ENCODE data around the gene FCN1.

FCN1 gene

DNA sequence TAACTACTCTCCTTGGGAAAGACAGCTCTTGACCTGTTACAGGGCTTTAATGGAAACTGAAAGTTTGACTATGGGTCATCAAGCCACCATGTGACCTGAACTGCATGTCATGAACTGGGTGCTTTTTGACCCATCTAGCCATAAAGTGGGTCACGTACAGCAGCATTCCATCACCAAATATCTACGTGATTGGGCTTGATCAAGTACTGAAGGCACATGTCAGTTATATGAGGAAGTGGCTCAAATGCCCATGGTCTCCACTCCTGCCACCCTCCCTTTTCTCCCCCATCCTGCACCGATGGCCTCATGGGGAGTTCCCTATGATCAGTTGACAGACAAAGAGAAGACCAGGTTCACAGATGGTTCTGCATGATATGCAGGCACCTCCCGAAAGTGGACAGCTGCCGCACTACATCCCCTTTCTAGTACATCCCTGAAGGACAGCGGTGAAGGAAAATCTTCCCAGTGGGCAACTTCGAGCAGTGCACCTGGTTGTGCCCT lies 7.3 kb upstream of the FCN1 start:
- no peak overlapping the region for H3K4me3 ChIP-seq (ENCODE audit: low read depth, low read length)
- peaks cover 36% of the 10 kb centered on the region for H3K27me3 ChIP-seq (ENCODE audit: insufficient read depth, low read length)
- no peak overlapping the region for H2AFZ ChIP-seq (ENCODE audit: low read length, unreplicated experiment)
- H3K79me2 ChIP-seq (ENCODE audit: control insufficient read depth, insufficient read depth, low read length, unreplicated experiment) = no peaks in the 10 kb centered on the region
- no peaks in the 10 kb centered on the region for H3K36me3 ChIP-seq (ENCODE audit: insufficient read depth, low read length)
- H3K27ac ChIP-seq (ENCODE audit: low read depth, low read length) = no peak overlapping the region
- no peaks in the 10 kb centered on the region for H3K4me1 ChIP-seq (ENCODE audit: control insufficient read depth, insufficient read depth, low read length, unreplicated experiment)

DNA sequence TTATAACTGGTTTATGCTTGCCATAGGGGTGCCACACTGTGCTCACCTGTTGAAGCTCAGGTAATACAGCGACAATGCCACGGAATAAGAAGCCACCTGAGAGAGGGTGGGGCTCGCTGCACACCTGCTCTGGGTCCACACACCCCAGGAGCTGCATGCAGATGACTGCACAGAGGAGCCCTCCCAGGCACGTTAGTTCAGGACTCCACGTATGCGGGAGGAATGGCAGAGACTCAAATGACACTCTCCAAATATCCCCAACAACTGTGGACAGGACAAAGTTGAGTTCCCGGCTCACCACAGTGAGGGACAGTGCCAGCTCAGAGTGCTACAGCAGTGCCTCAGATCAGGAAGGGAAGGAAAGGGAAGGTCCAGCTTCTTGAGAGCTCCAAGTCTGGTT lies 5.8 kb upstream of the FCN1 start:
- Histone ChIP-seq H2AFZ (ENCODE audit: low read length, unreplicated experiment) (no peak overlapping the region), H3K4me1 (ENCODE audit: control insufficient read depth, insufficient read depth, low read length, unreplicated experiment) (no peaks in the 10 kb centered on the region), H3K27ac (ENCODE audit: low read depth, low read length) (no peak overlapping the region), H3K27me3 (ENCODE audit: insufficient read depth, low read length) (peaks cover 37% of the 10 kb centered on the region), H3K79me2 (ENCODE audit: control insufficient read depth, insufficient read depth, low read length, unreplicated experiment) (no peaks in the 10 kb centered on the region), H3K4me3 (ENCODE audit: low read depth, low read length) (no peak overlapping the region), H3K36me3 (ENCODE audit: insufficient read depth, low read length) (no peaks in the 10 kb centered on the region)

- Histone ChIP-seq H3K4me1 (ENCODE audit: control insufficient read depth, insufficient read depth, low read length, unreplicated experiment) (no peaks in the 10 kb centered on the region), H3K4me3 (ENCODE audit: low read depth, low read length) (no peak overlapping the region), H3K27me3 (ENCODE audit: insufficient read depth, low read length) (peaks cover 41% of the 10 kb centered on the region), H3K27ac (ENCODE audit: low read depth, low read length) (no peak overlapping the region), H3K36me3 (ENCODE audit: insufficient read depth, low read length) (no peaks in the 10 kb centered on the region), H2AFZ (ENCODE audit: low read length, unreplicated experiment) (no peak overlapping the region), H3K79me2 (ENCODE audit: control insufficient read depth, insufficient read depth, low read length, unreplicated experiment) (no peaks in the 10 kb centered on the region)
Observed at GRCh38 chr9:134922932-134923240, 5.2 kb upstream of the FCN1 start.

GRCh38 chr9:134922066-134922931 lies 4.6 kb upstream of the FCN1 start:
- no peak overlapping the region for H3K27ac ChIP-seq (ENCODE audit: low read depth, low read length)
- no peaks in the 10 kb centered on the region for H3K4me1 ChIP-seq (ENCODE audit: control insufficient read depth, insufficient read depth, low read length, unreplicated experiment)
- peaks cover 46% of the 10 kb centered on the region for H3K27me3 ChIP-seq (ENCODE audit: insufficient read depth, low read length)
- no peak overlapping the region for H2AFZ ChIP-seq (ENCODE audit: low read length, unreplicated experiment)
- no peak overlapping the region for H3K4me3 ChIP-seq (ENCODE audit: low read depth, low read length)
- no peaks in the 10 kb centered on the region for H3K79me2 ChIP-seq (ENCODE audit: control insufficient read depth, insufficient read depth, low read length, unreplicated experiment)
- no peaks in the 10 kb centered on the region for H3K36me3 ChIP-seq (ENCODE audit: insufficient read depth, low read length)

- Histone ChIP-seq H3K36me3 (ENCODE audit: insufficient read depth, low read length) (no peaks in the 10 kb centered on the region), H3K4me3 (ENCODE audit: low read depth, low read length) (no peak overlapping the region), H3K79me2 (ENCODE audit: control insufficient read depth, insufficient read depth, low read length, unreplicated experiment) (no peaks in the 10 kb centered on the region), H3K4me1 (ENCODE audit: control insufficient read depth, insufficient read depth, low read length, unreplicated experiment) (no peaks in the 10 kb centered on the region), H3K27ac (ENCODE audit: low read depth, low read length) (no peak overlapping the region), H3K27me3 (ENCODE audit: insufficient read depth, low read length) (peaks cover 73% of the 10 kb centered on the region), H2AFZ (ENCODE audit: low read length, unreplicated experiment) (no peak overlapping the region)
Observed at GRCh38 chr9:134919303-134919702, 1.6 kb upstream of the FCN1 start.

- Histone ChIP-seq H3K4me1 (ENCODE audit: control insufficient read depth, insufficient read depth, low read length, unreplicated experiment) (no peaks in the 10 kb centered on the region), H2AFZ (ENCODE audit: low read length, unreplicated experiment) (no peak overlapping the region), H3K36me3 (ENCODE audit: insufficient read depth, low read length) (no peaks in the 10 kb centered on the region), H3K27me3 (ENCODE audit: insufficient read depth, low read length) (peaks cover 75% of the 10 kb centered on the region), H3K27ac (ENCODE audit: low read depth, low read length) (no peak overlapping the region), H3K79me2 (ENCODE audit: control insufficient read depth, insufficient read depth, low read length, unreplicated experiment) (no peaks in the 10 kb centered on the region), H3K4me3 (ENCODE audit: low read depth, low read length) (no peak overlapping the region)
Observed at GRCh38 chr9:134918646-134919045, 934 bp upstream of the FCN1 start.

- no peaks in the 10 kb centered on the region for H3K79me2 ChIP-seq (ENCODE audit: control insufficient read depth, insufficient read depth, low read length, unreplicated experiment)
- H3K27ac ChIP-seq (ENCODE audit: low read depth, low read length) = no peak overlapping the region
- no peak overlapping the region for H2AFZ ChIP-seq (ENCODE audit: low read length, unreplicated experiment)
- no peaks in the 10 kb centered on the region for H3K4me1 ChIP-seq (ENCODE audit: control insufficient read depth, insufficient read depth, low read length, unreplicated experiment)
- no peaks in the 10 kb centered on the region for H3K36me3 ChIP-seq (ENCODE audit: insufficient read depth, low read length)
- H3K27me3 ChIP-seq (ENCODE audit: insufficient read depth, low read length) = peaks cover 81% of the 10 kb centered on the region
- no peak overlapping the region for H3K4me3 ChIP-seq (ENCODE audit: low read depth, low read length)
Observed at GRCh38 chr9:134916161-134916665, 1.5 kb downstream of the FCN1 start.

DNA sequence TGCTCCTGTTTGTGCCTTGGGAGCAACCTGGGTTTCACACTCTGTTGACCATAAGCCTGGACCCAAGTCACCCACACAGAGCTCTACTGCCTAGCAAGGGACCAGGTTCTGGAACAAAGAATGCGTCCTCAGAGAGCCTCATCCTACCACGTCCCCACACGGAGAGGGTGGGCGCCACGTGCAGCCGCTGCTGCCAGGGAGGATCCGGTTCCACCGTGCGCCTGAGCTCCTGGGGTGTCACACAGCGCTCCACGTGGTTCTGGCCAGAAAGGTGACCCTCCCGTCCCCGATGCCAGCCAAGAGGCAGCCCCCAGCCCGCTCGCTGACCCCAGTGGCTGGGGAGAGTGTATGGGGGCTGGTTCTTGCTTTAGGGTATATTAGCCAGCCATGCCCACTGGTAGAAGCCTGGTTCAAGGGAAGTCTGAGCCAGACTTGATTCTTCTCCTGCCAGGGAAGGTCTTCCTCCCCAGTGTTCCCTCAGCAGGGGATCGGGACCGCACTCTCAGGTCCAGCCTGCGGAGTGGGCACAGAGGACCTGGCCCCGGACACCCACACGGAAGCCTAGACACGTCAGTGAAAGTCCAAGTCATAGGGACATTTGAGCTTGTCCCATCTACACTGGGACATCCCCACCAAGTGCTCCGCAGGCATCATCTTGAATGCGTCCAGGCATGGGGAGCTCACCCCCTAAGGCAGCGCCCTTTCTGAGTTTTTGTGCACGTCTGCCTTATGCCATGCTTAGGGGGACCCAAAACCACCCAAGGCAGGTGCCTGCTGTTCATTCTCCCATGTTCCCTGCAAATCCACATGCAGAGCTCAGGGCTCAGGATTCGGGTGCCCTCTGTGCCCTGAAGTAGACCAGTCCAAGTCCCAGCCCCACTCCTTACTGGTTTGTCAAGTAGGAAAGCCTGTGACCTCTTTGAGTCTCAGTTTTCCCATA lies 2.4 kb downstream of the FCN1 start:
- Histone ChIP-seq H2AFZ (ENCODE audit: low read length, unreplicated experiment) (no peak overlapping the region), H3K4me3 (ENCODE audit: low read depth, low read length) (no peak overlapping the region), H3K36me3 (ENCODE audit: insufficient read depth, low read length) (no peaks in the 10 kb centered on the region), H3K79me2 (ENCODE audit: control insufficient read depth, insufficient read depth, low read length, unreplicated experiment) (no peaks in the 10 kb centered on the region), H3K4me1 (ENCODE audit: control insufficient read depth, insufficient read depth, low read length, unreplicated experiment) (no peaks in the 10 kb centered on the region), H3K27ac (ENCODE audit: low read depth, low read length) (no peak overlapping the region), H3K27me3 (ENCODE audit: insufficient read depth, low read length) (peaks cover 77% of the 10 kb centered on the region)

- no peak overlapping the region for H2AFZ ChIP-seq (ENCODE audit: low read length, unreplicated experiment)
- H3K27ac ChIP-seq (ENCODE audit: low read depth, low read length) = no peak overlapping the region
- H3K79me2 ChIP-seq (ENCODE audit: control insufficient read depth, insufficient read depth, low read length, unreplicated experiment) = no peaks in the 10 kb centered on the region
- peaks cover 74% of the 10 kb centered on the region for H3K27me3 ChIP-seq (ENCODE audit: insufficient read depth, low read length)
- no peaks in the 10 kb centered on the region for H3K4me1 ChIP-seq (ENCODE audit: control insufficient read depth, insufficient read depth, low read length, unreplicated experiment)
- no peak overlapping the region for H3K4me3 ChIP-seq (ENCODE audit: low read depth, low read length)
- H3K36me3 ChIP-seq (ENCODE audit: insufficient read depth, low read length) = no peaks in the 10 kb centered on the region
Observed at GRCh38 chr9:134914501-134914834, 3.2 kb downstream of the FCN1 start.

DNA sequence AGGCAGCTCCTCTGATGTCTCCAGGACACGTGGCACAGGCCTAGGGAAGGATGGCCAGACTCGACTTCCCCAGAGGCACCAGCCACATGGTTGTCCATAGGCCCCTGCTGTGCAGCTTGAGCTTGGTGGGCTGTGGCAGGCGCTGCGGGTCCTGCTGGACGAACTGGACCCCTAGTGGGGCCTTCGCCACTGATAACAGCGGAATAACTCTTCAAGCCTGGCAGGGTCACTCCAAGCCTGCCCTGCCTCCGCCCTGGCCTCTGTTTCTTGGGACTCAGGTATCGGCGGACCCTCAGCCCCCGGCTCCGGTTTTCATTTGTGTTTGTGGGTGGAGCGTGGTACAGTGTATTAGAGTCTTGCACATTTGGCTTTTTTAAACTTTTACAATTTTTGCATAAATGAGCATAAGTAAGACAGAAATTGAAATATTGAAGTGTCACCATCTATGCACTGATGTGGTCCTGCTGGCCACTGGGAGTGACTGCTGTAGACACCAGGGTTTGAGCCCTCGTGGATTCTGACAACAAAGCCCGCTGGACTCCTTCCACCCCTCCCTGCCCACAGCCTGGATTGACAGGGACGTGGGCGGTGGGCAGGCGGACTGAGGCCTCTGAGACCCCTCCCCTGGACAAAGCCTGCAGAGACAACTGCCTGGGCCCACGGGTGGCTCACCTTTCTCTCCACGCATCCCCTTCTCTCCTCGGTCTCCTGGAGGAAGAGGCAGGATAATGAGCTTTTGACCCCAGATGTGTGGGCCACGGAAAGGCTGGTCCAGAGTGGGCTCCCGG lies 3.8 kb downstream of the FCN1 start:
- Histone ChIP-seq H3K36me3 (ENCODE audit: insufficient read depth, low read length) (no peaks in the 10 kb centered on the region), H3K27ac (ENCODE audit: low read depth, low read length) (no peak overlapping the region), H3K79me2 (ENCODE audit: control insufficient read depth, insufficient read depth, low read length, unreplicated experiment) (no peaks in the 10 kb centered on the region), H2AFZ (ENCODE audit: low read length, unreplicated experiment) (no peak overlapping the region), H3K4me3 (ENCODE audit: low read depth, low read length) (no peak overlapping the region), H3K27me3 (ENCODE audit: insufficient read depth, low read length) (peaks cover 74% of the 10 kb centered on the region), H3K4me1 (ENCODE audit: control insufficient read depth, insufficient read depth, low read length, unreplicated experiment) (no peaks in the 10 kb centered on the region)

Measured in ACC112 (cell line).